Thyroid gland (tissue), 4 donors: ENCODE results near the gene NKAIN4.

Experiments used
- POLR2A ChIP-seq, 2 donors: fragments of 450-650 bp; IDR thresholded peaks; one replicate each; pipeline ENCODE4 v1.6.1; 2017; ENCODE audit warnings: antibody characterized with exemption in 2 of 2, mild to moderate bottlenecking in 2 of 2, moderate library complexity in 1 of 2
- TF ChIP-seq, protein P1 (sequence below), 6 experiments: fragments of 200-600 bp in 3 of 6; fragments of 450-650 bp in 3 of 6; sonication (generic) in 3 of 6; IDR thresholded peaks; one replicate each; pipeline ENCODE4 v1.5.1; 2016 to 2019; ENCODE audit warnings: antibody characterized with exemption in 6 of 6, mild to moderate bottlenecking in 2 of 6, inconsistent platforms in 1 of 6, moderate library complexity in 1 of 6

DNA sequence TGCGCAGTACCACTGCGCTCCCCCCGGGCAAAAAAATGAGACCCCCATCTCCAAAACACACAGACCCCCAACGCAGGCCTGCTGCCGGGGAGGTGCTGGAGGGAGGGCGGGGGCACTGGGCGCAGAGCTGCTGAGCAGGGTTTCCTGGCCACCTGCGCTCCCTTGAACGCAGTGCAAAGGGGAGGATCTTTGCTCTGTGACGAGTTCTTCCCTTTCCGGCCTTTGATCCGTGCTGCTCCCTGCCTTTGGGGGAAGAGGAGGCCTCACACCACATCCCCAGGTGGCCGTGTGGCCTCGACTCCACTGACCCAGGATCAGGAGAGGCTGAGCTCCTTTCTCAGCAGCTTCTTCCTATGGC, 29.8 kb upstream of the NKAIN4 start:
- TF ChIP-seq, protein P1, sequence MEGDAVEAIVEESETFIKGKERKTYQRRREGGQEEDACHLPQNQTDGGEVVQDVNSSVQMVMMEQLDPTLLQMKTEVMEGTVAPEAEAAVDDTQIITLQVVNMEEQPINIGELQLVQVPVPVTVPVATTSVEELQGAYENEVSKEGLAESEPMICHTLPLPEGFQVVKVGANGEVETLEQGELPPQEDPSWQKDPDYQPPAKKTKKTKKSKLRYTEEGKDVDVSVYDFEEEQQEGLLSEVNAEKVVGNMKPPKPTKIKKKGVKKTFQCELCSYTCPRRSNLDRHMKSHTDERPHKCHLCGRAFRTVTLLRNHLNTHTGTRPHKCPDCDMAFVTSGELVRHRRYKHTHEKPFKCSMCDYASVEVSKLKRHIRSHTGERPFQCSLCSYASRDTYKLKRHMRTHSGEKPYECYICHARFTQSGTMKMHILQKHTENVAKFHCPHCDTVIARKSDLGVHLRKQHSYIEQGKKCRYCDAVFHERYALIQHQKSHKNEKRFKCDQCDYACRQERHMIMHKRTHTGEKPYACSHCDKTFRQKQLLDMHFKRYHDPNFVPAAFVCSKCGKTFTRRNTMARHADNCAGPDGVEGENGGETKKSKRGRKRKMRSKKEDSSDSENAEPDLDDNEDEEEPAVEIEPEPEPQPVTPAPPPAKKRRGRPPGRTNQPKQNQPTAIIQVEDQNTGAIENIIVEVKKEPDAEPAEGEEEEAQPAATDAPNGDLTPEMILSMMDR (IDR thresholded peaks at IDR 0.05) = no peak
- no peak for TF ChIP-seq POLR2A (IDR thresholded peaks at IDR 0.05)
